ENCODE data around the gene TANGO2. TPM values are rescaled to one million over a fixed set of nuclear protein-coding genes. Genes with fewer than 3 reads are reported as not detected.

The TANGO2 gene
- total and polyA plus RNA-seq, 9 of the 15 experiments (the other 6 are each of a cell fraction or from before 2014, with no cell fraction given), result 15.5 to 94.9 (median 70.1) TPM

- TF ChIP-seq YY1 (IDR thresholded peaks at IDR 0.05; ENCODE audit: borderline replicate concordance in 1 of 3, control insufficient read depth in 1 of 3, extremely low read depth in 1 of 3, insufficient read depth in 3 of 3, insufficient read length in 1 of 3, insufficient replicate concordance in 2 of 3, low read depth in 1 of 3, low read length in 2 of 3), result peak in 1 of 3 experiments; percentile 14
- TF ChIP-seq L3MBTL2 (IDR thresholded peaks at IDR 0.05), result no peak
- TF ChIP-seq RAD51 (IDR thresholded peaks at IDR 0.05; ENCODE audit: borderline replicate concordance, low read depth), result no peak
- TF ChIP-seq, protein P1, sequence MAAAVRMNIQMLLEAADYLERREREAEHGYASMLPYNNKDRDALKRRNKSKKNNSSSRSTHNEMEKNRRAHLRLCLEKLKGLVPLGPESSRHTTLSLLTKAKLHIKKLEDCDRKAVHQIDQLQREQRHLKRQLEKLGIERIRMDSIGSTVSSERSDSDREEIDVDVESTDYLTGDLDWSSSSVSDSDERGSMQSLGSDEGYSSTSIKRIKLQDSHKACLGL (CRISPR knock-in tag; IDR thresholded peaks at IDR 0.05; ENCODE audit: borderline replicate concordance, poor library complexity, severe bottlenecking), result peak; percentile 53
- no peak for TF ChIP-seq ZEB2 (IDR thresholded peaks at IDR 0.05)
- TF ChIP-seq CC2D1A (IDR thresholded peaks at IDR 0.05), result no peak
- TF ChIP-seq ZNF695 (CRISPR knock-in tag; IDR thresholded peaks at IDR 0.05), result peak; percentile 83; the same call in 1 of the 2 replicates
- TF ChIP-seq, protein P2, sequence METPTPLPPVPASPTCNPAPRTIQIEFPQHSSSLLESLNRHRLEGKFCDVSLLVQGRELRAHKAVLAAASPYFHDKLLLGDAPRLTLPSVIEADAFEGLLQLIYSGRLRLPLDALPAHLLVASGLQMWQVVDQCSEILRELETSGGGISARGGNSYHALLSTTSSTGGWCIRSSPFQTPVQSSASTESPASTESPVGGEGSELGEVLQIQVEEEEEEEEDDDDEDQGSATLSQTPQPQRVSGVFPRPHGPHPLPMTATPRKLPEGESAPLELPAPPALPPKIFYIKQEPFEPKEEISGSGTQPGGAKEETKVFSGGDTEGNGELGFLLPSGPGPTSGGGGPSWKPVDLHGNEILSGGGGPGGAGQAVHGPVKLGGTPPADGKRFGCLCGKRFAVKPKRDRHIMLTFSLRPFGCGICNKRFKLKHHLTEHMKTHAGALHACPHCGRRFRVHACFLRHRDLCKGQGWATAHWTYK (CRISPR knock-in tag; IDR thresholded peaks at IDR 0.05), result peak; percentile 80
- peak; percentile 92 for TF ChIP-seq FOXO4 (CRISPR knock-in tag; IDR thresholded peaks at IDR 0.05)
- TF ChIP-seq TEAD4 (IDR thresholded peaks at IDR 0.05; ENCODE audit: low read length), result no peak
- TF ChIP-seq TEAD4 (CRISPR knock-in tag; IDR thresholded peaks at IDR 0.05; ENCODE audit: borderline replicate concordance), result no peak
- peak; percentile 35 to 37 for TF ChIP-seq RAD21 (CRISPR knock-in tag; conservative IDR thresholded peaks at IDR 0.05 in 1 of 2, IDR thresholded peaks at IDR 0.05 in 1 of 2)
- TF ChIP-seq, protein P3, sequence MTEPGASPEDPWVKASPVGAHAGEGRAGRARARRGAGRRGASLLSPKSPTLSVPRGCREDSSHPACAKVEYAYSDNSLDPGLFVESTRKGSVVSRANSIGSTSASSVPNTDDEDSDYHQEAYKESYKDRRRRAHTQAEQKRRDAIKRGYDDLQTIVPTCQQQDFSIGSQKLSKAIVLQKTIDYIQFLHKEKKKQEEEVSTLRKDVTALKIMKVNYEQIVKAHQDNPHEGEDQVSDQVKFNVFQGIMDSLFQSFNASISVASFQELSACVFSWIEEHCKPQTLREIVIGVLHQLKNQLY (CRISPR knock-in tag; conservative IDR thresholded peaks at IDR 0.05), result peak; percentile 82 to 89
- peak; percentile 99 for TF ChIP-seq SAP30 (IDR thresholded peaks at IDR 0.05; ENCODE audit: borderline replicate concordance, insufficient read depth, low read depth, low read length, poor library complexity, severe bottlenecking)
- no peak for TF ChIP-seq HMG20A (CRISPR knock-in tag; conservative IDR thresholded peaks at IDR 0.05)
- no peak for TF ChIP-seq ZNF518B (CRISPR knock-in tag; IDR thresholded peaks at IDR 0.05)
Observed at GRCh38 chr22:20021196-20022181, 579 bp downstream of the TANGO2 start (continued).

All from K562 (cell line).